Ectodermal cell (in vitro differentiated cells): ENCODE measurements around the gene ELMO1.

Experiments used
- H3K27ac ChIP-seq: 2 replicates; pipeline ENCODE4 v1.7.0; 2013; ENCODE audit warnings: mild to moderate bottlenecking, low read depth, low read length; ENCODE audit not compliant: insufficient read depth, poor library complexity, severe bottlenecking
- H3K27me3 ChIP-seq: 2 replicates; pipeline ENCODE4 v1.7.0; 2013; ENCODE audit warnings: mild to moderate bottlenecking, low read length; ENCODE audit not compliant: insufficient read depth, control insufficient read depth, poor library complexity, severe bottlenecking
- H3K36me3 ChIP-seq: one replicate; pipeline ENCODE4 v1.7.0; 2013; ENCODE audit warnings: low read length; ENCODE audit not compliant: control insufficient read depth, insufficient read depth
- H3K4me1 ChIP-seq: one replicate; pipeline ENCODE4 v1.7.0; 2013; ENCODE audit warnings: low read length; ENCODE audit not compliant: control insufficient read depth, insufficient read depth
- H3K4me3 ChIP-seq: 2 replicates; pipeline ENCODE4 v1.7.0; 2013; ENCODE audit warnings: low read depth, low read length, control low read depth; ENCODE audit not compliant: insufficient read depth
- H3K9me3 ChIP-seq: 2 replicates; pipeline ENCODE4 v1.7.0; 2013; ENCODE audit warnings: mild to moderate bottlenecking, low read length, moderate library complexity; ENCODE audit not compliant: control insufficient read depth
- WGBS, 2 experiments: methylation state at CpG; one replicate each; pipeline ENCODE4 v1.1.7; 2013; ENCODE audit warnings: missing lambda C conversion rate in 2 of 2; 5-methylcytosine and 5-hydroxymethylcytosine counted together

Gene ELMO1

DNA sequence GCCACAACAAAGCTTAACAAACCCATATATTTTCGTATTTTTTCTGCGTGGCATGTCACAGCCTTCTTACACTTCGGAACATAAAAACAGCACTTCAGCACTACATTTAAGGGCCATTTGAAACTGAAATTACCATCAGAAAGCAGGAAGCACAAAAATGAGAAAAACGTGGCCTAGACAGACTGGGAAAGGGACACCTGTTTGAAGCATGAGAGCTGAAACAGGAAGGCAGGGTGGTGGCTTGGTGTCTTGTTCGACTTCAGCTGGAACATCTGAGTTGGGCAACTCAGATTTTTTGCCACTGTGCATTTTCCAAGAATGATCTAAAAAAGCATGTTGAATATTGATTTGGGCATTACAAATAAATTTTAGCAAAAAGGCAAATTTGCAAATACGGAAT lies 243.2 kb downstream of the ELMO1 start:
- no peak overlapping the region for H3K27ac ChIP-seq
- 91 to 93% methylated on average over 6 of the region's 6 CpGs for WGBS, 2 experiments

DNA sequence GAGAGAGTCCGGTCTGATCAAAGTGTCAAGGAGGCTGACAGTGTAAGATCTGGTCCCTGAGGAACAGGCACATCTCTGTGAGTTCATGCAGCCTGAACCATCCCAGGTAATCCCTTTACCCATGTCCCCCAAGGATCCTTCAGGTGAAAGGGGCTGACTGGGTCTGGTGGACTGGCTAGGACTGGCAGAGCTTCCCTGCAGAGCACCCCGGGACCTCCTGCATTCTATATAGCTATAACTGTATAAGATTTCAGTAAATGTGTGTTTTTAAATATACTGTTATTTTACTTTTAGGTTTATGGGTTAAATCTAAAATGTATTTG lies 246.8 kb downstream of the ELMO1 start:
- Histone ChIP-seq H3K27me3 (no peaks in the 10 kb centered on the region), H3K27ac (no peak overlapping the region), H3K4me1 (no peaks in the 10 kb centered on the region), H3K36me3 (no peaks in the 10 kb centered on the region), H3K9me3 (no peaks in the 10 kb centered on the region), H3K4me3 (no peak overlapping the region)
- 40 to 62% methylated on average over 1 to 2 of the region's 2 CpGs for WGBS, 2 experiments

More for the DNA sequence above, 243.2 kb downstream of the ELMO1 start:
- Histone ChIP-seq H3K9me3 (no peaks in the 10 kb centered on the region), H3K4me1 (no peaks in the 10 kb centered on the region), H3K27me3 (no peaks in the 10 kb centered on the region), H3K36me3 (no peaks in the 10 kb centered on the region), H3K4me3 (no peak overlapping the region)

DNA sequence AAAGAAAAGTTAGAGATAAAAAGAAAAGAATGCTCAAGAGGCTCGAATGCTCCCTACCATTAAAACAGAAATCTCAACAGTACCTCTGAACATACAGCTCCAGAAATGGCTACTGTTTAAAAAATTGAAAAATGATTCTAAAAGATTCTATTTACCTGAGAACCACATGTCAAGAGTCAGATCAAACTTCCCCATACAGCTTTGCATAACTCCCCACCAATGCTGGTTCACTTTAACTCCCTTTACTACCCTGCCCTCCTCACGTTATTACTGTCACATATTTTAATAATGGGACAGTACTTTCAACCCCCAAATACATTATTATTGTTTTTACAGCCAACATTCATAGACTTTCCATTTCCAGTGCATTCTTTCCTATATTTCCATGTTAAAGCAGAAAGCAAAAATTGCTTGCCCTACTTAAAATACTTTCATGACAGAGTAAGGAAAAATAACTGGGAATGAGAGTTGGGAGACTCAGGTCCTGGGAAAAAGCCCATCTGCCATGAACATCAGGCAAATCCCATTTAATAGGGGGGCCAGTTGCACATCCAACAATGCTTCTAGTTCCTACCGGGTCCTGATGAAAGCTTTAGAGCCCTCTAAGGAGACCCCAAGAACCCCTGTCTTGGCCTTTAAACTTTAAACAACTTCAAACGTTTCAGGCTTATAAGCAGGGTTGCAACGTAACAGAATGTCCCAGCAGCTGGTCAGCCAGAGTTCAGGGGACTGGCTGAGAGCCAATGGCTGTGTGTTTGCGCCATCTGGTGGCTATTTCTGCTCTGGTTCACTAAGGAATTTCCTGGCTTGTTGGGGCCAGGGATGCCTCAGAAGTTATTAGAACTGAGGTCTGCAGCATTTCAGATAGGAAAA lies 247.4 kb downstream of the ELMO1 start:
- Histone ChIP-seq H3K9me3 (no peaks in the 10 kb centered on the region), H3K4me1 (no peaks in the 10 kb centered on the region), H3K27me3 (no peaks in the 10 kb centered on the region), H3K36me3 (no peaks in the 10 kb centered on the region), H3K4me3 (no peak overlapping the region), H3K27ac (no peak overlapping the region)
- WGBS, 2 experiments: 34 to 36% methylated on average over 5 of the region's 6 CpGs

DNA sequence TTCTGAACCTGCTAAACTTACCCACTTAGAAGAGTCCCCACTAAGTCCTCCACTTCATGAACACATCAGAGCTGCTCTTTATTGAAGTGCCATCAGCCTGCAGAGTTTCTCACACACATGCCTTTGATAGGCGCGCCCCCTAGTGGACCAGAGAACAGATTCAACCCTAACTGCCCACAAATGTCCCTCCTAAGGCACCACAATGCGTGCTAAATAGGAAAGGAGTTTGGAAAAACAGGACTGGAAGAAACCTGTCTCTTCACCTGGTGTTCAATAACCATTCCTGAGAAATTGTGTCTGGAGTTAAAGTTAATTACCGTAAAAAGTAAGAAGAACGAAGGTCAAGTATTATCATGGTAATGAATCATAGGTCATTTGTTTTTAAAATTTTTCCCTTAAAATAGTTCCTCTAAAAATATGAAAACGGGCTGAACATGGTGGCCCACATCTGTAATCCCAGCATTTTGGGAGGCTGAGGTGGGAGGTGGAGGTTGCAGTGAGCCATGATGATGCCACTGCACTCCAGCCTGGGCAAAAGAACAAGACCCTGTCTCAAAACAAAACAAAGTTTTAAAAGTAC lies 249.7 kb downstream of the ELMO1 start:
- no peaks in the 10 kb centered on the region for H3K9me3 ChIP-seq
- no peak overlapping the region for H3K4me3 ChIP-seq
- no peak overlapping the region for H3K27ac ChIP-seq
- H3K36me3 ChIP-seq: no peaks in the 10 kb centered on the region
- H3K27me3 ChIP-seq: no peaks in the 10 kb centered on the region
- no peaks in the 10 kb centered on the region for H3K4me1 ChIP-seq
- WGBS, 2 experiments: 52 to 56% methylated on average over 6 of the region's 6 CpGs

DNA sequence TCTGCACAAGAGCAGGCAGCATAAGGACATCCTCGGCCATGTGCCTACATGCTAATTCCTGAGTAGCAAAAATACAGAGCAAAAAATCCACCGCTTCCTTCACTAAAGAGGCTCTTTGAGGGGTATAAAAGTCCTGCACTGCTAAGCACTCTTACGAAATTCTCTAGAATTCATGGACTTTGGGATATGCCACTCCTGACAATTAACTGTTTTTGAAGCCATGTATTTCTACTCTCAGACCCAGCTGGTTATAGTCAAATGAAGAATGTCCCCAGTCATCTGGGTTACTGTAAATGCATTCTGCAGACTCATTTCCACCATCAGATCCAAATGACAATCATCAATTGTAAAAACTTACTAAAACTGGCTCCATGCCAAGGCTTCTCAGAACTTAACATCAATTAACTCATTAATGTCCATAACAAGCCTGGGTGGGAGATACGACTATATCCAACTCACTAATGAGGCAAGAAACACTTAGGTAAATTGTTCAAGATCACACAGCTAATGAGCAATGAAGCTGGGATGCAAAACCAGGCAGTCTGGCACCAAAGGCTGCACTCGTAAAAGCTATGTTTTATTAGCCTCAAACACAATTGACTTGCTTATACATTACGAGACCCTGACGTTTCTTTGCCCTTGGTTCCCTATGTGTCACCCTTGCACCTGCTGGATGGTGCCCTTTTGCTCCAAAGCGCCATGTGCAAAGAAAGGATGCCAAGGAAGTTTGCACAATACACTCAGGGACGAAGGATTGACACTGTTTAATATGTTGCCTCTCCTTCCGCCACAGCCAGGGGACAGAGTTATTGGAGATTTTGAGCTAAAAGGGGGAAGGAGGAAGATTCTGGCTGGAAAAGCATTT lies 250.4 kb downstream of the ELMO1 start:
- Histone ChIP-seq H3K4me3 (no peak overlapping the region), H3K27me3 (no peaks in the 10 kb centered on the region), H3K27ac (no peak overlapping the region), H3K36me3 (no peaks in the 10 kb centered on the region), H3K4me1 (no peaks in the 10 kb centered on the region), H3K9me3 (no peaks in the 10 kb centered on the region)
- WGBS, 2 experiments: 90 to 91% methylated on average over 10 of the region's 10 CpGs

DNA sequence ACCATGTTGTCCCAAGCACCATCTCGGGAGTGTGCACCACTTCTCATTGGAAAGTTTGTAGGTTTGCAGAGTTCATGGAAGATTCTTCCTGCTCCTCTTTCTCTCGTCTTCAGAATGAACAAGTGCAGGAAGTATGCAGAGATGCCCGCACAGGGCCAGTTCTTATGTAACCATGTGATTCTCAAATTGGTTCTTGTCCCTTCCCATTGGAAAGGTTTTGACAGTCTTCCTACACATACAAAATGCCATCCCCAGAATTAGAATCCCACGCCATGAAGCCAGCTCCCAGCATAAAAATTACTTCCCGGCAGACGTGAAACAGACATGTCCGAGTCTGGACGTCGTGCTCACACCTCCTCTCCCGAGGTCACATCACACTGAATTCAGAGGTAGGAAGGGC lies 251.6 kb downstream of the ELMO1 start:
- 90 to 94% methylated on average over 10 of the region's 10 CpGs for WGBS, 2 experiments
- no peaks in the 10 kb centered on the region for H3K27me3 ChIP-seq
- H3K9me3 ChIP-seq: no peaks in the 10 kb centered on the region

DNA sequence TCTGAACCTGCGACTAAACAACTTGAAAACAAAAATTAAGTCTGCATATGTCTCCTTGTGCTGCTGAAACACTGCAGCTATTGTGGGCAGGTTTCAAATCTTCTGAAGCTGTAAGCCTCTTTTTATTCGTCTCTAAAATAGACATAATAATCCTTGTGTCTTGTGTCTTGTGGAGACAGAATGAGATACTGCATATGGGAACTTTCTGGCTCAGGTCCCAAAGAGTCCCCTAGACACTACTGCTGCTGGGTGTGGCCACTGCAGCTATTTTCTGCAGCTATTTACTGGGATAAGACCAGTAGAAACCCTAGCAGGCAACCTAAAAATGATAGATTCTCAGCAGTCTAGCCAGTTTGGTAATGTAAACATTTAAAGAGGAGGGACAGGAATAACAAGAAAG lies 252.0 kb downstream of the ELMO1 start:
- 90 to 92% methylated on average over 2 of the region's 2 CpGs for WGBS, 2 experiments
- H3K36me3 ChIP-seq: no peaks in the 10 kb centered on the region

More for the DNA sequence above, 251.6 kb downstream of the ELMO1 start:
- Histone ChIP-seq H3K4me1 (no peaks in the 10 kb centered on the region), H3K36me3 (no peaks in the 10 kb centered on the region), H3K27ac (no peak overlapping the region), H3K4me3 (no peak overlapping the region)

DNA sequence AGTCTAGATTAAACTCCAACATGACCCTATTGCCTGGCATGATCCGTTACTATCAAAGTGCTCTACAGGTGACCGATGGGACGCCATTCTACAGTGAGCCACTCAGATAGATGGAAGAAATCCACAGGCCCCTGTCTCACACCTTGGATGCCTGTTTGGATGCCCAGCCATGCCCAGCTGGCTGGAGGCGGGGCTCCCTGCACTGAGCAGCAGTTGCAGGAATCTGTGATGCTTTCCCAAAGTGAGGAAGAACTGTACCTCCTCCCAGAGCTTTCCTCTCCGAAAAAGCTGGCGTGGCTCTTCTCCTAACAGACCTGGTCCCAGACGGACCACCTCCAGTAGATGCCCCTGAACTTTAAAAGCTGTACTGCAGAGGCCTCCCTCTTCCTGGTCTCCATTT lies 253.3 kb downstream of the ELMO1 start:
- Histone ChIP-seq H3K4me1 (no peaks in the 10 kb centered on the region), H3K4me3 (no peak overlapping the region), H3K27me3 (no peaks in the 10 kb centered on the region), H3K9me3 (no peaks in the 10 kb centered on the region), H3K27ac (no peak overlapping the region), H3K36me3 (no peaks in the 10 kb centered on the region)
- WGBS, 2 experiments: 92 to 95% methylated on average over 7 of the region's 7 CpGs

More for the DNA sequence above, 252.0 kb downstream of the ELMO1 start:
- H3K9me3 ChIP-seq: no peaks in the 10 kb centered on the region
- no peak overlapping the region for H3K27ac ChIP-seq
- no peak overlapping the region for H3K4me3 ChIP-seq
- H3K4me1 ChIP-seq: no peaks in the 10 kb centered on the region
- H3K27me3 ChIP-seq: no peaks in the 10 kb centered on the region

DNA sequence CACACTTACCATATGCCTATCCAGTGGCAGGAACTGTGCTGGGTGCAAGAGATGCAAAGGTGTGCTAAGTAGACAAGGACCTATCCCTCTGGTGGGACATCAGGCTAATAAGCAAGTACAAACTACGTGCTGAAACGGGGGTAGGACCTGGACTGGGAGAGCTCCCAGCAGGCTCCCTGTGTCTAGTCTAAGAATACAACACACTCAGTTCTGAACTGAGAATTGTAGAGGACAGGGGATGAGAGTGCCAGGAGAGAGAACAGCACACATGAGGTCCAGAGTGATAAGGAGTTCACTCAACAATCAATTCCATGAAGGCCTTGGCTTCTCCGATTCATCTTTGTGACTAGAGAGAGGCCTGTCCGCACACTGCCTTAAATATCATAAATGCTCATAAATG lies 253.7 kb downstream of the ELMO1 start:
- 96% methylated on average over 4 of the region's 4 CpGs for WGBS, 2 experiments
- Histone ChIP-seq H3K4me3 (no peak overlapping the region), H3K9me3 (no peaks in the 10 kb centered on the region), H3K36me3 (no peaks in the 10 kb centered on the region), H3K27me3 (no peaks in the 10 kb centered on the region), H3K27ac (no peak overlapping the region), H3K4me1 (no peaks in the 10 kb centered on the region)

DNA sequence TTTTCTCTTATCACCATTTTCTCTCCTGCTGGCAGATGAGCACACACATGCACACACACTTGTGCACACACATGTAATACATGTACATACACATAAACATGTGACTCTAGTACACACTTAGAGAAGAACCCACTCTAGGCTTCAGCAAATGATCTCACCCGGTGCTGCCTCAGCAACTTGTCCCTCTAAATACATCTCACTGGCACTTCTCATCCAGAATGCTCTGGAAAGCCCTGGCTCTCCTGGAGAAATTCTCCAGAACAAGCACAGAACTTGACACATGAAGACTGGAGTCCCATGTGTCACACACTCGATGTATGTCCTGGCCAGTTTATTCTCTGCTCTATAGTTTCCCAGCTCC lies 254.9 kb downstream of the ELMO1 start:
- no peak overlapping the region for H3K4me3 ChIP-seq
- H3K27me3 ChIP-seq: no peaks in the 10 kb centered on the region
- no peaks in the 10 kb centered on the region for H3K36me3 ChIP-seq
- H3K9me3 ChIP-seq: no peaks in the 10 kb centered on the region
- no peaks in the 10 kb centered on the region for H3K4me1 ChIP-seq
- H3K27ac ChIP-seq: no peak overlapping the region
- 90 to 94% methylated on average over 2 of the region's 2 CpGs for WGBS, 2 experiments
